Endothelial cell of umbilical vein (primary cell): ENCODE measurements around the gene THTPA. TPM values are rescaled to one million over a fixed set of nuclear protein-coding genes. Genes with fewer than 3 reads are reported as not detected.

ENCODE experiments used
- BruUV-seq: library from RNA; stranded (reverse); fragments of 400-500 nt; replicated peaks from 2 replicates; lab custom pipeline; 2021; lab: Mats Ljungman, UMichigan
- CTCF ChIA-PET: fragments of 300-600, 350-600 bp; sonication (Branson Sonifier 250); formaldehyde crosslinking; loops from one replicate; lab custom pipeline; 2021; ENCODE audit warnings: antibody characterized with exemption, inconsistent platforms; lab: Charles Lee
- POLR2A ChIA-PET: fragments of 300-600, 350-600 bp; sonication (Branson Sonifier 250); formaldehyde crosslinking; loops from one replicate; lab custom pipeline; 2021; ENCODE audit warnings: antibody characterized with exemption, inconsistent platforms; lab: Charles Lee
- DNase-seq: peaks from one replicate; pipeline ENCODE4 v3.0.0-alpha.2; 2011; ENCODE audit warnings: low read depth, low spot score
- FAIRE-seq: peaks from 2 replicates; lab custom pipeline; 2011; peaks lifted over from hg19 to GRCh38; lab: Jason Lieb, UNC
- H2AFZ ChIP-seq: 2 replicates; pipeline ENCODE4 v1.6.0; 2012; ENCODE audit warnings: low read depth, low read length, control low read depth, inconsistent platforms
- H3K27ac ChIP-seq: 2 replicates; pipeline ENCODE4 v1.5.1; 2011; ENCODE audit warnings: low read depth, mild to moderate bottlenecking, control low read depth, low read length, moderate library complexity; ENCODE audit not compliant: insufficient read depth
- H3K27me3 ChIP-seq, 2 experiments: 2 replicates each; pipeline versions ENCODE4 v1.6.0 to v1.6.1; 2011; ENCODE audit warnings: low read length in 2 of 2, mixed read lengths in 1 of 2; ENCODE audit not compliant: control insufficient read depth in 2 of 2, insufficient read depth in 2 of 2
- H3K36me3 ChIP-seq, 2 experiments: 2 replicates in 1 of 2; 3 replicates in 1 of 2; pipeline ENCODE4 v1.5.1; 2011; ENCODE audit warnings: low read length in 2 of 2, mild to moderate bottlenecking in 1 of 2, moderate library complexity in 1 of 2; ENCODE audit not compliant: control insufficient read depth in 2 of 2, insufficient read depth in 2 of 2; ENCODE audit errors: extremely low read depth in 1 of 2
- H3K4me1 ChIP-seq: 3 replicates; pipeline ENCODE4 v1.5.1; 2011; ENCODE audit warnings: mild to moderate bottlenecking, low read length; ENCODE audit not compliant: control insufficient read depth, insufficient read depth; ENCODE audit errors: extremely low read depth
- H3K4me2 ChIP-seq: 2 replicates; pipeline ENCODE4 v1.6.1; 2011; ENCODE audit warnings: low read length, control low read depth, mixed read lengths; ENCODE audit not compliant: insufficient read depth
- H3K4me3 ChIP-seq, 3 experiments: fragments of 200-600 bp in 1 of 3; sonication (generic), shearing (Covaris generic) in 1 of 3; replicated peaks in 1 of 3; 2 replicates each; pipeline ENCODE4 v1.5.1; 2011 to 2016; ENCODE audit warnings: control low read depth in 3 of 3, low read length in 3 of 3, mild to moderate bottlenecking in 2 of 3, inconsistent platforms in 1 of 3, low read depth in 1 of 3, moderate library complexity in 1 of 3; ENCODE audit not compliant: insufficient read depth in 1 of 3
- H3K79me2 ChIP-seq: 2 replicates; pipeline ENCODE4 v1.6.0; 2012; ENCODE audit warnings: low read length, inconsistent platforms; ENCODE audit not compliant: control insufficient read depth, insufficient read depth
- H3K9ac ChIP-seq: replicated peaks from 2 replicates; pipeline ENCODE3; 2011; ENCODE audit warnings: low read length, control low read depth; ENCODE audit not compliant: insufficient read depth; ENCODE audit errors: extremely low read depth
- H3K9me1 ChIP-seq: replicated peaks from 3 replicates; pipeline ENCODE4 v1.6.0; 2011; ENCODE audit warnings: mild to moderate bottlenecking, low read length; ENCODE audit not compliant: control insufficient read depth, insufficient read depth; ENCODE audit errors: extremely low read depth
- H3K9me3 ChIP-seq: replicated peaks from 2 replicates; pipeline ENCODE4 v1.5.1; 2012; ENCODE audit warnings: low read length, inconsistent platforms; ENCODE audit not compliant: control insufficient read depth, insufficient read depth
- H4K20me1 ChIP-seq: replicated peaks from 2 replicates; pipeline ENCODE3; 2011; ENCODE audit warnings: mild to moderate bottlenecking, low read length; ENCODE audit not compliant: control insufficient read depth, insufficient read depth; ENCODE audit errors: extremely low read depth
- EZH2 ChIP-seq: IDR thresholded peaks from 2 replicates; pipeline ENCODE4 v1.6.1; 2012; ENCODE audit warnings: borderline replicate concordance, low read depth, mild to moderate bottlenecking, moderate library complexity, low read length, inconsistent platforms; ENCODE audit not compliant: severe bottlenecking
- FOS ChIP-seq: IDR thresholded peaks from 2 replicates; pipeline ENCODE4 v1.6.1; 2011; ENCODE audit warnings: mild to moderate bottlenecking, low read length, moderate library complexity, borderline replicate concordance; ENCODE audit not compliant: insufficient read depth
- GATA2 ChIP-seq: IDR thresholded peaks from 2 replicates; pipeline ENCODE4 v1.7.0; 2011; ENCODE audit warnings: low read depth, mild to moderate bottlenecking, moderate library complexity, mixed read lengths, low read length; ENCODE audit not compliant: insufficient read length, insufficient read depth
- JUN ChIP-seq: IDR thresholded peaks from 2 replicates; pipeline ENCODE4 v1.6.1; 2011; ENCODE audit warnings: borderline replicate concordance, low read depth; ENCODE audit not compliant: insufficient read length, insufficient read depth
- MYC ChIP-seq: IDR thresholded peaks from one replicate; pipeline ENCODE4 v1.6.1; 2011; ENCODE audit warnings: mild to moderate bottlenecking, low read depth, low read length
- POLR2A ChIP-seq: IDR thresholded peaks from 2 replicates; pipeline ENCODE4 v1.6.1; 2012; ENCODE audit warnings: low read depth, mild to moderate bottlenecking, control low read depth, low read length
- POLR2AphosphoS5 ChIP-seq: IDR thresholded peaks from 2 replicates; pipeline ENCODE4 v1.6.1; 2012; ENCODE audit warnings: low read depth, mild to moderate bottlenecking, control low read depth, low read length, moderate library complexity; ENCODE audit not compliant: insufficient read depth
- dilution Hi-C: fragments of 300-500 bp; cut with MboI; formaldehyde crosslinking; loops from one replicate; pipeline ENCODE4 v1.15.0; 2019; ENCODE audit warnings: low sequenced_read_pairs; ENCODE audit not compliant: extremely low pct_ligation_motif_present
- intact Hi-C: fragments of 100-400 bp; cut with micrococcal nuclease; formaldehyde crosslinking; loops from one replicate; pipeline ENCODE4 v1.10.0; 2022
- polyA plus RNA-seq, 4 experiments: library from polyadenylated mRNA; depleted of rRNA in 3 of 4; stranded (reverse) in 3 of 4; unstranded in 1 of 4; fragments of >200 nt; gene quantifications; 2 replicates each; pipeline versions ENCODE4 v1.2.1 to v1.2.3, GENCODE V29; 2011 to 2012; ENCODE audit warnings: missing spikeins in 1 of 4
- total RNA-seq: library from RNA; stranded (reverse); gene quantifications from 2 replicates; pipeline ENCODE4 v1.2.3, GENCODE V29; 2021
- TF ChIP-seq, protein P1 (sequence below), 2 donors: IDR thresholded peaks; 1 replicate in 1 of 2; 2 replicates in 1 of 2; pipeline ENCODE4 v1.5.1; 2011; ENCODE audit warnings: low read length in 2 of 2, mild to moderate bottlenecking in 2 of 2, moderate library complexity in 2 of 2, control low read depth in 1 of 2, inconsistent platforms in 1 of 2, low read depth in 1 of 2; ENCODE audit not compliant: insufficient read depth in 1 of 2; ENCODE audit errors: extremely low read depth in 1 of 2
- TF ChIP-seq, protein P2 (sequence below): IDR thresholded peaks from 2 replicates; pipeline ENCODE4 v1.6.1; 2011; ENCODE audit not compliant: insufficient read depth, insufficient read length

THTPA gene
- total and polyA plus RNA-seq, 2 donors (not counting 3 experiments of a cell fraction or from before 2014, with no cell fraction given), result 10.8 to 12.5 TPM

DNA sequence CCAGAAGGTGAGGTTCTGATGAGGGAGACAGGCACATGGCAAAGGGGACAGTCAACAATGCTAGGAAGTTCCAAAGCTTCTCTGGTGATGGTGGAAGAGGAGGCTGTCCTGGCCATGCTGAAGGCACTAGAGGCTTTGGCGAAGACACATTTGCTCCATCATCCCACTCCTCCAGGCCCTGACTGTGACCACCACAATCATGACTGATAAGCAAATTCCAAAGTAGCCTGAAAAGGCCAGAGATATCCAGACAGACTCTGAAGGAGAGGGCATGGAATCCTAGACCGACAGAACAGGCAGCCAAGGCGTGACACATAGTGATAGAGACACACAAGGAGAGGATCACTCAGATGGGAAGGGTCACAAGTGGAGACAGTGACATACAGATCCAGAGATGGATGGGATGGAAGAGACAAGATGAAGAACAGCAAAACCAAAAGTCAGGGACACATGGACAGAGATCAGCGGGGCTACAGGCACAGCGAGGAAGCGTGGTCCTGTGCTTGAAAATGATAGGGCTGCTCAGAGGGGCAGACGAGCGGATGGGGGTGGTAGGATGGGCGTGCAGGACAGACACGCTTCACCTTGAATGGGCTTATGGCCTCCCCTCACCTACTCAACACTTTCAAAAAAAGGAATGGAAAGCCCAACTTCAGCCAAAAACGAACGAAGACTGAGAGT, 5.8 kb upstream of the THTPA start:
- Histone ChIP-seq H3K36me3 (no peaks in the 10 kb centered on the region), H3K79me2 (no peaks in the 10 kb centered on the region), H3K4me1 (peaks cover 9% of the 10 kb centered on the region), H3K4me2 (peak overlapping the region; percentile 87), H3K27me3 (peaks cover 23 to 25% of the 10 kb centered on the region in 2 experiments), H3K9me1 (no peaks in the 10 kb centered on the region), H2AFZ (peak overlapping the region; percentile 97), H3K9me3 (no peaks in the 10 kb centered on the region), H4K20me1 (no peaks in the 10 kb centered on the region), H3K27ac (no peak overlapping the region), H3K4me3 (peak overlapping the region; percentile 47 to 84 (median 77)), H3K9ac (no peak overlapping the region)
- FAIRE-seq (no peak), DNase-seq (no peak)
- CTCF ChIA-PET, result interaction anchor here (1.1 to 4.5 kb wide), 5 partner anchors 9 to 72 kb away, joined by 3 to 24 read pairs (median 4); no protein-coding TSS in a partner anchor
- BruUV-seq, result no TSS peak
- intact Hi-C loops, result no loop called here
- POLR2A ChIA-PET, result no interaction called here
- dilution Hi-C loops, result no loop called here
- TF ChIP-seq GATA2 (no peak), POLR2AphosphoS5 (no peak), EZH2 (no peak), POLR2A (no peak), FOS (no peak), MYC (no peak), JUN (no peak)
- TF ChIP-seq, protein P1, sequence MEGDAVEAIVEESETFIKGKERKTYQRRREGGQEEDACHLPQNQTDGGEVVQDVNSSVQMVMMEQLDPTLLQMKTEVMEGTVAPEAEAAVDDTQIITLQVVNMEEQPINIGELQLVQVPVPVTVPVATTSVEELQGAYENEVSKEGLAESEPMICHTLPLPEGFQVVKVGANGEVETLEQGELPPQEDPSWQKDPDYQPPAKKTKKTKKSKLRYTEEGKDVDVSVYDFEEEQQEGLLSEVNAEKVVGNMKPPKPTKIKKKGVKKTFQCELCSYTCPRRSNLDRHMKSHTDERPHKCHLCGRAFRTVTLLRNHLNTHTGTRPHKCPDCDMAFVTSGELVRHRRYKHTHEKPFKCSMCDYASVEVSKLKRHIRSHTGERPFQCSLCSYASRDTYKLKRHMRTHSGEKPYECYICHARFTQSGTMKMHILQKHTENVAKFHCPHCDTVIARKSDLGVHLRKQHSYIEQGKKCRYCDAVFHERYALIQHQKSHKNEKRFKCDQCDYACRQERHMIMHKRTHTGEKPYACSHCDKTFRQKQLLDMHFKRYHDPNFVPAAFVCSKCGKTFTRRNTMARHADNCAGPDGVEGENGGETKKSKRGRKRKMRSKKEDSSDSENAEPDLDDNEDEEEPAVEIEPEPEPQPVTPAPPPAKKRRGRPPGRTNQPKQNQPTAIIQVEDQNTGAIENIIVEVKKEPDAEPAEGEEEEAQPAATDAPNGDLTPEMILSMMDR (IDR thresholded peaks at IDR 0.05; ENCODE audit: extremely low read depth in 1 of 2, insufficient read depth in 1 of 2, low read depth in 1 of 2, low read length in 2 of 2), result no peak
- TF ChIP-seq, protein P2, sequence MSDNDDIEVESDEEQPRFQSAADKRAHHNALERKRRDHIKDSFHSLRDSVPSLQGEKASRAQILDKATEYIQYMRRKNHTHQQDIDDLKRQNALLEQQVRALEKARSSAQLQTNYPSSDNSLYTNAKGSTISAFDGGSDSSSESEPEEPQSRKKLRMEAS, result no peak
